Measurements from ENCODE around the gene LCE1D.

Gene LCE1D

GRCh38 chr1:152811671-152812070 is 15.2 kb downstream of the LCE1D start, which contains the start of gene LCE1B:
Gene LCE1B, plus strand, starts transcription at chr1:152811971. Its CDS starts 476 bp downstream, at chr1:152812447.
- no peak for DNase-seq (ENCODE audit: low read depth in 1 of 2, low spot score in 1 of 2)

- no peak for DNase-seq (ENCODE audit: low read depth in 1 of 2, low spot score in 1 of 2)
Measured at GRCh38 chr1:152817309-152817708, 20.8 kb downstream of the LCE1D start.

- DNase-seq (ENCODE audit: low read depth in 1 of 2, low spot score in 1 of 2): no peak
Measured at GRCh38 chr1:152823294-152823693, 26.8 kb downstream of the LCE1D start.

- no peak for DNase-seq (ENCODE audit: low read depth in 1 of 2, low spot score in 1 of 2)
Measured at GRCh38 chr1:152824964-152825363, 28.4 kb downstream of the LCE1D start.

GRCh38 chr1:152827173-152827572 is 30.7 kb downstream of the LCE1D start, which contains the start of gene LCE1A:
Gene LCE1A, plus strand, starts transcription at chr1:152827473. Its CDS starts 0 bp downstream, at chr1:152827473.
- DNase-seq (ENCODE audit: low read depth in 1 of 2, low spot score in 1 of 2): no peak

- DNase-seq (ENCODE audit: low read depth in 1 of 2, low spot score in 1 of 2): no peak
Measured at GRCh38 chr1:152836870-152837269, 40.3 kb downstream of the LCE1D start.

- DNase-seq (ENCODE audit: low read depth in 1 of 2, low spot score in 1 of 2): no peak
Measured at GRCh38 chr1:152842556-152842955, 46.0 kb downstream of the LCE1D start, which contains the start of gene LCE6A. Gene LCE6A, plus strand, starts transcription at chr1:152842856. Its CDS starts 665 bp downstream, at chr1:152843521.
